Measurements from ENCODE around the gene ABCB6.
"Not testable (repeated sequence)": the region's sequence is repeated elsewhere in the genome, so short reads cannot be mapped to it uniquely, and the experiment has no call there.

ABCB6 gene

DNA sequence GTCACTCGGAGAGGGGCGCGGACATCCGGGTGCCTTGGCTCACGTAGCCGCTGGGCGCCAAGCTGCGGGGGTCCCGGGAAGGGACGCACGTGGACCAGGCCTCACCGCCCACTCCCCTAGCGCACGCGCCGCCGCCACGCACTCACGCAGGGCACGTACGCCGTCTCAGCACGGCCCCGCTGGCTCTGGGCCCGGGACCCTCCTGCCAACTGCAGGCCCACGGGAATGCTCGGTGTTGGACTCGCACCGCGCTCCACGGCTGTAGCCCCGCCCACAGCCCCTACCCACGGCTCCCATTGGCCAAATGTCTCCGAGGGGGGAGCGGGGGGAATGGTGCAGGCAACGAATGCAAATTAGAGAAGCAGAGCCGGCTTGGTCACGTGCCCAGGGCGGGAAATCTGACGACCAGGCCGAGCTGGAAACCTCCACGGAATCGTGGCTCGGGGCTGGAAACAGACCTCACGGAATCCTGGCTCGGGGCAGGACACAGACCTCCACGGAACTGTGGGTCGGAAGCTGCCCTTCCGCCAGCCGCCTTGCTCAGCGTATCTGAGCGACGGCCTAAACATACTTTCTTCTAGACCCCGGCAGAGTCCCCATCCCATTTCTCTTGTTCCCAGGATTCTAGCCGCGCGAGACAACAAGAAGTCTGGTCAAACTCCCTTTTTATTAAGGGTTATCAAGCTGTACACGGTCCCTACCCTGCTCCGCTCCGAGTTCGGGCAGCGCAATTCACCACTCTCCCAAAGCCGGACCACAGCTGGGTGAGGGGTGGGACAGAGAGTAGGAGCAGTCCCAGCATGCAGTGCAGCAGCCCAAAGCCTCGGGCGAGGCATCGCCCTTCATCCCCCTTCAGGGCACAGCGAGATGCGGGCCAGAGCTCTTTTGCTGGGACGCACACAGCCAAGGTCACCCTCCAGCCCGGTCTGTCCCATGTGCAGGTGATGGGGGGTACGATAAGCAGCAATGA lies at the start of gene ABCB6:
TSS of gene ABCB6 (minus strand) at position 227 of the 970 bp plus-strand sequence. CDS start 285 bp downstream, outside the sequence.
- Histone ChIP-seq H3K9ac (ENCODE audit: low read depth, low read length) (peak within 1 kb of the TSS; percentile 83), H3K27me3 (ENCODE audit: control insufficient read depth, insufficient read depth, low read length) (no peaks in the 10 kb centered on the region), H3K36me3 (ENCODE audit: control insufficient read depth, insufficient read depth, low read length) (peaks cover 53% of the 10 kb centered on the region), H3K27ac (ENCODE audit: low read depth, low read length) (peak within 1 kb of the TSS; percentile 74), H3K9me3 (ENCODE audit: control insufficient read depth, insufficient read depth, low read length) (no peaks in the 10 kb centered on the region), H3K4me3 (ENCODE audit: low read depth, low read length) (peak within 1 kb of the TSS; percentile 74), H3K4me1 (ENCODE audit: control insufficient read depth, insufficient read depth, low read length) (peaks cover 4% of the 10 kb centered on the region; the same call in 1 of the 2 replicates)

- Histone ChIP-seq H3K36me3 (ENCODE audit: control insufficient read depth, insufficient read depth, low read length) (no peaks in the 10 kb centered on the region), H3K27ac (ENCODE audit: low read depth, low read length) (no peak overlapping the region)
Measured at GRCh38 chr2:219268294-219268693, 49.5 kb upstream of the ABCB6 start.

DNA sequence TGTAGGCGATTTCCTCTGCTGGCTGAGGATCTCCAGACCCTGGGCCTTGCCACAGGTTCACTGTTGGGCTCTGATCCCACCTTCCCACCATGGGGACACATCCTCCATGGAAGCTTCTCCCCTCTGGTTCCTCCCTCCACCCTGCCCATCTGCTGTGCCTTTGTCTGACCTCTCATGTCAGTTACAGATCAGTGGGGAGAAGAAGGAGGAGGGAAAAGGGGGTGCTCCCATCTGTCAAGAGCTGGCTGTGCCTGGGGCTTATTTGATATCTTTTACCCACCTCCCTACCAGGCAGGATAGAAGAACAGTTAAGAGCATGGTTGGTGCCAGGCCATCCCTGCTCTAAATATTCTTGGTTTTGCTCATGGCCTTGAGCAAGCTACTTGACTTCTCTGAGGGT lies 48.1 kb upstream of the ABCB6 start:
- Histone ChIP-seq H3K27me3 (ENCODE audit: control insufficient read depth, insufficient read depth, low read length) (0 out of 2 replicates have a peak, but pooled peaks cover 4% of the 10 kb centered on the region), H3K27ac (ENCODE audit: low read depth, low read length) (no peak overlapping the region), H3K9me3 (ENCODE audit: control insufficient read depth, insufficient read depth, low read length) (no peaks in the 10 kb centered on the region), H3K4me1 (ENCODE audit: control insufficient read depth, insufficient read depth, low read length) (no peaks in the 10 kb centered on the region), H3K4me3 (ENCODE audit: low read depth, low read length) (no peak overlapping the region), H3K36me3 (ENCODE audit: control insufficient read depth, insufficient read depth, low read length) (no peaks in the 10 kb centered on the region), H3K9ac (ENCODE audit: low read depth, low read length) (no peak overlapping the region)

More at GRCh38 chr2:219268294-219268693, 49.5 kb upstream of the ABCB6 start:
- no peaks in the 10 kb centered on the region for H3K4me1 ChIP-seq (ENCODE audit: control insufficient read depth, insufficient read depth, low read length)
- H3K4me3 ChIP-seq (ENCODE audit: low read depth, low read length) = no peak overlapping the region
- peaks cover 8% of the 10 kb centered on the region; the same call in 1 of the 2 replicates for H3K27me3 ChIP-seq (ENCODE audit: control insufficient read depth, insufficient read depth, low read length)
- H3K9ac ChIP-seq (ENCODE audit: low read depth, low read length) = no peak overlapping the region
- no peaks in the 10 kb centered on the region for H3K9me3 ChIP-seq (ENCODE audit: control insufficient read depth, insufficient read depth, low read length)

DNA sequence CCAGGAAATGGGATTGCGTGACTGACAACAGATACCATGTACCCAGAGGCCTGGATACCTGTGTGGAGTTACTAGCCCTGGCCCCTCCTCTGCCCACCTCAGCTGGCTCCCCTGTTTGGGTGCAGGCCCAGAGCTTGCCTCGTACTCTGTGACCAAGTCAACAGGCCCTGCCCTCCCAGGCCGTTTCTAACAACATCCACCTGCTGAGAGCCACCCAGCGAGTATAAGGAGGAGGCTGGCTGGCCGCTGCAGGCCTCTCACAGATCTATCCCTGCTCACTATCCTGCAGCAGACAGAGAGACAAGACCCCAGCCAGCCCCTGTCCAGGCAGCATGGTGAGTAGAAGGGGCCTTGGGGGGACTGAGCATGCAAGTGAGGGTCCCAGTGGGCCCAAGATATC lies 47.5 kb upstream of the ABCB6 start:
- Histone ChIP-seq H3K9ac (ENCODE audit: low read depth, low read length) (no peak overlapping the region), H3K4me3 (ENCODE audit: low read depth, low read length) (no peak overlapping the region), H3K36me3 (ENCODE audit: control insufficient read depth, insufficient read depth, low read length) (no peaks in the 10 kb centered on the region), H3K9me3 (ENCODE audit: control insufficient read depth, insufficient read depth, low read length) (no peaks in the 10 kb centered on the region), H3K4me1 (ENCODE audit: control insufficient read depth, insufficient read depth, low read length) (no peaks in the 10 kb centered on the region), H3K27me3 (ENCODE audit: control insufficient read depth, insufficient read depth, low read length) (peaks cover 10% of the 10 kb centered on the region; the same call in 1 of the 2 replicates), H3K27ac (ENCODE audit: low read depth, low read length) (no peak overlapping the region)

- Histone ChIP-seq H3K27ac (ENCODE audit: low read depth, low read length) (no peak overlapping the region), H3K36me3 (ENCODE audit: control insufficient read depth, insufficient read depth, low read length) (no peaks in the 10 kb centered on the region), H3K27me3 (ENCODE audit: control insufficient read depth, insufficient read depth, low read length) (peaks cover 22% of the 10 kb centered on the region), H3K9me3 (ENCODE audit: control insufficient read depth, insufficient read depth, low read length) (no peaks in the 10 kb centered on the region), H3K4me3 (ENCODE audit: low read depth, low read length) (no peak overlapping the region), H3K9ac (ENCODE audit: low read depth, low read length) (no peak overlapping the region), H3K4me1 (ENCODE audit: control insufficient read depth, insufficient read depth, low read length) (no peaks in the 10 kb centered on the region)
Measured at GRCh38 chr2:219261024-219261855, 42.5 kb upstream of the ABCB6 start.

- not testable (repeated sequence) for H3K36me3 ChIP-seq (ENCODE audit: control insufficient read depth, insufficient read depth, low read length); H3K4me1 ChIP-seq (ENCODE audit: control insufficient read depth, insufficient read depth, low read length); H3K4me3 ChIP-seq (ENCODE audit: low read depth, low read length); H3K9ac ChIP-seq (ENCODE audit: low read depth, low read length); H3K9me3 ChIP-seq (ENCODE audit: control insufficient read depth, insufficient read depth, low read length); H3K27ac ChIP-seq (ENCODE audit: low read depth, low read length)
- peaks cover 44% of the 10 kb centered on the region for H3K27me3 ChIP-seq (ENCODE audit: control insufficient read depth, insufficient read depth, low read length)
Measured at GRCh38 chr2:219258942-219259341, 40.2 kb upstream of the ABCB6 start.

DNA sequence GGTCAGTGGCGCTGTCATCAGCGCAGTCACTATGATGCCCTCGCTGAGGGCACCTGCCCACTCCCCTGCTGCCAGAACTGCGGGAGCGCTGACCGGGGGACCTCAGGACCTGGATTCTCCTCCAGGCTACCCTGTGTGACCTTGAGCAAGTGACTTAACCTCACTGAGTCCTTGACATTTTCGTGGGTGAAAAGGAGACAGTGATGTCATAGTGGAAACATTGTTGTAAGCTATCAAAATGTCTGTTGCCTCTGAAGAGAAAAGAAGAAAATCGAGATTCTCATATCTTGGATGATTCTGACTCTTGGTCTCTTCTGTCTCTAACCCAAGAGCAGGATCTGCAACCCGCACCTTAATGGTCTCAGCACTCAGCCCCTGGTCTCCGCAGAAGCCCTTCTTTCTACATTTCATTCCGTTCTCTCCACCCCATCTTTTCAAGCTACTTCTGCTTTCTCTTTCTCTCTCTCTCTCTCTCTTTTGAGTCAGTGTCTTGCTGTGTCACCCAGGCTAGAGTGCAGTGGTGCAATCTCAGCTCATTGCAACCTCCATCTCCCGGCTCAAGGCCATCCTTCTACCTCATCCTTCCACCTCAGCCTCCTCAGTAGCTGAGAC lies 35.9 kb upstream of the ABCB6 start:
- Histone ChIP-seq H3K27me3 (ENCODE audit: control insufficient read depth, insufficient read depth, low read length) (peaks cover 63% of the 10 kb centered on the region), H3K4me1 (ENCODE audit: control insufficient read depth, insufficient read depth, low read length) (peaks cover 15% of the 10 kb centered on the region), H3K9me3 (ENCODE audit: control insufficient read depth, insufficient read depth, low read length) (no peaks in the 10 kb centered on the region), H3K9ac (ENCODE audit: low read depth, low read length) (no peak overlapping the region), H3K36me3 (ENCODE audit: control insufficient read depth, insufficient read depth, low read length) (peaks cover 6% of the 10 kb centered on the region), H3K27ac (ENCODE audit: low read depth, low read length) (no peak overlapping the region), H3K4me3 (ENCODE audit: low read depth, low read length) (peak overlapping the region; percentile 73)

GRCh38 chr2:219253753-219254589 lies 35.2 kb upstream of the ABCB6 start, which contains the start of gene TUBA4A:
Gene TUBA4A, minus strand, starts transcription at chr2:219253918. Its CDS starts 60 bp downstream, at chr2:219253858.
- Histone ChIP-seq H3K9me3 (ENCODE audit: control insufficient read depth, insufficient read depth, low read length) (no peaks in the 10 kb centered on the region), H3K4me1 (ENCODE audit: control insufficient read depth, insufficient read depth, low read length) (peaks cover 15% of the 10 kb centered on the region), H3K27ac (ENCODE audit: low read depth, low read length) (no peak within 1 kb of the TSS), H3K4me3 (ENCODE audit: low read depth, low read length) (peak within 1 kb of the TSS; percentile 73), H3K36me3 (ENCODE audit: control insufficient read depth, insufficient read depth, low read length) (peaks cover 7% of the 10 kb centered on the region), H3K27me3 (ENCODE audit: control insufficient read depth, insufficient read depth, low read length) (peaks cover 58% of the 10 kb centered on the region), H3K9ac (ENCODE audit: low read depth, low read length) (no peak within 1 kb of the TSS)

- no peak within 1 kb of the TSS for H3K27ac ChIP-seq (ENCODE audit: low read depth, low read length)
- H3K9me3 ChIP-seq (ENCODE audit: control insufficient read depth, insufficient read depth, low read length) = no peaks in the 10 kb centered on the region
- peaks cover 15% of the 10 kb centered on the region for H3K4me1 ChIP-seq (ENCODE audit: control insufficient read depth, insufficient read depth, low read length)
- peaks cover 58% of the 10 kb centered on the region for H3K27me3 ChIP-seq (ENCODE audit: control insufficient read depth, insufficient read depth, low read length)
- H3K9ac ChIP-seq (ENCODE audit: low read depth, low read length) = no peak within 1 kb of the TSS
- peaks cover 14% of the 10 kb centered on the region for H3K36me3 ChIP-seq (ENCODE audit: control insufficient read depth, insufficient read depth, low read length)
- peak within 1 kb of the TSS; percentile 73 for H3K4me3 ChIP-seq (ENCODE audit: low read depth, low read length)
Measured at GRCh38 chr2:219252900-219253752, 34.4 kb upstream of the ABCB6 start, which contains the start of gene TUBA4B. Gene TUBA4B, plus strand, starts transcription at chr2:219253243. Its CDS starts 165 bp downstream, at chr2:219253408.
